ENCODE measurements around the gene CAV1. TPM values are rescaled to one million over a fixed set of nuclear protein-coding genes. Genes with fewer than 3 reads are reported as not detected.

Gene CAV1
- total and polyA plus RNA-seq, 3 donors from 2014 or later, result 33.1 to 84.2 (median 39.9) TPM

- 84 to 93% methylated on average over 2 of the region's 2 CpGs for WGBS, 2 donors
- Histone ChIP-seq H3K4me1 (no peaks in the 10 kb centered on the region), H3K27me3 (no peaks in the 10 kb centered on the region), H3K4me3 (no peak overlapping the region), H3K27ac (no peak overlapping the region), H3K36me3 (ENCODE audit: low read depth, missing control alignments) (no peaks in the 10 kb centered on the region), H3K9me3 (no peaks in the 10 kb centered on the region)
- intact Hi-C loops (cut with DNase I; ENCODE audit: low total_unique reads), result no loop called here
- no peak for DNase-seq
- TF ChIP-seq CTCF (IDR thresholded peaks at IDR 0.05) (no peak), POLR2A (IDR thresholded peaks at IDR 0.05) (no peak)
These were observed 10.0 kb downstream of the CAV1 start for GRCh38 chr7:116534790-116535189.

DNA sequence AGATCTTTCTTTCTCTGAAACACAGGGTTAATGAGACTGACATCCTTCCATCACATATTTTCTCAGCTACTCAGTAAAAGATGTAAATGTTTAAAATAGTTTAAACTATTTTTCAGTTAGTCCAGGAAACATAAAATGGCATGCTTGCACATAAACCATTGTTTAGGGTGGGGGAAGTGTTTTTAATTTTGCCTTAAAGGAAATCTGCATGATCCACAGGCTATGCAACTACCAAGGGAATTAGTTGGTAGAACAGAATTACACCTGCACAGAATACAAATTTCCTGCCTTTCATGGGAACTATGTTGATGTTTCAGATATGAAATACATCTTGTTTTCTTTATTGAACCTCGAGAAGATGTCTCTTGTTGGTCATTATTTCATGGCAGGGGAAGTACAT lies 10.6 kb downstream of the CAV1 start:
- no peak overlapping the region for H3K4me3 ChIP-seq
- intact Hi-C loops (cut with DNase I; ENCODE audit: low total_unique reads), result no loop called here
- H3K36me3 ChIP-seq (ENCODE audit: low read depth, missing control alignments), result no peaks in the 10 kb centered on the region
- TF ChIP-seq POLR2A (IDR thresholded peaks at IDR 0.05) (no peak), CTCF (IDR thresholded peaks at IDR 0.05) (no peak)
- DNase-seq, result no peak
- H3K27ac ChIP-seq, result no peak overlapping the region
- no peaks in the 10 kb centered on the region for H3K9me3 ChIP-seq
- WGBS, 2 donors, result 76 to 90% methylated on average over 1 of the region's 1 CpG
- H3K4me1 ChIP-seq, result no peaks in the 10 kb centered on the region
- no peaks in the 10 kb centered on the region for H3K27me3 ChIP-seq

- Histone ChIP-seq H3K36me3 (ENCODE audit: low read depth, missing control alignments) (no peaks in the 10 kb centered on the region), H3K4me3 (no peak overlapping the region), H3K4me1 (no peaks in the 10 kb centered on the region), H3K27me3 (no peaks in the 10 kb centered on the region), H3K27ac (no peak overlapping the region), H3K9me3 (no peaks in the 10 kb centered on the region)
- TF ChIP-seq CTCF (IDR thresholded peaks at IDR 0.05), result no peak
- WGBS, 2 donors, result 71 to 72% methylated on average over 2 of the region's 2 CpGs
- DNase-seq, result no peak
- intact Hi-C loops (cut with DNase I; ENCODE audit: low total_unique reads), result no loop called here
These were observed 13.3 kb downstream of the CAV1 start for GRCh38 chr7:116538138-116538537.

GRCh38 chr7:116539879-116540278 lies 15.0 kb downstream of the CAV1 start:
- TF ChIP-seq POLR2A (IDR thresholded peaks at IDR 0.05) (no peak), CTCF (IDR thresholded peaks at IDR 0.05) (no peak)
- intact Hi-C loops (cut with DNase I; ENCODE audit: low total_unique reads), result no loop called here
- 77 to 78% methylated on average over 3 of the region's 3 CpGs for WGBS, 2 donors
- DNase-seq, result no peak
- Histone ChIP-seq H3K36me3 (ENCODE audit: low read depth, missing control alignments) (no peaks in the 10 kb centered on the region), H3K27me3 (no peaks in the 10 kb centered on the region), H3K27ac (no peak overlapping the region), H3K4me1 (no peaks in the 10 kb centered on the region), H3K4me3 (no peak overlapping the region), H3K9me3 (no peaks in the 10 kb centered on the region)

DNA sequence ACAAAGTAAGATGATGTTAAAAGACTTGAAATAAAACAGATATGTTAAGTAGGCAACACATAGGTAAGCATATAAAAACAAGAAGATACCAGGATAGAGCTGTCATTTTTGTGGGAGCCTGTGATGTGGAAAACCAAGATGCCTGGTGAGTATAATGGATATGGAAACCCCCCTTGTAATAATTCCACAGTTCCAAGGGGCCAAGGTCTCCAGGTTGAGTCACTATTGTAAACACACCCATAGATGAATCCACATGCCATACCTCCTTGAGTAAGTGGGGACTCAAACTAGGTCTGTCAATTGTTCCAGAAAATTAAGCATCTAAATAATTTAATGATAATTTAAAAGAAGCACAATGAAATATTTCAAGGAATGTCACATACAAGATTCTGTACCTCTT lies 15.9 kb downstream of the CAV1 start:
- H3K9me3 ChIP-seq, result no peaks in the 10 kb centered on the region
- no peak for DNase-seq
- no peak overlapping the region for H3K4me3 ChIP-seq
- no peak overlapping the region for H3K27ac ChIP-seq
- no peaks in the 10 kb centered on the region for H3K4me1 ChIP-seq
- intact Hi-C loops (cut with DNase I; ENCODE audit: low total_unique reads), result no loop called here
- no peak for TF ChIP-seq POLR2A (IDR thresholded peaks at IDR 0.05)
- no peaks in the 10 kb centered on the region for H3K27me3 ChIP-seq
- H3K36me3 ChIP-seq (ENCODE audit: low read depth, missing control alignments), result no peaks in the 10 kb centered on the region

Data from testis (tissue), 3 donors.